Effector memory CD4-positive, alpha-beta T cell (primary cell): ENCODE data around the gene SPPL2B.
A peak's percentile ranks its signal among the peaks of the same experiment; 100 is the strongest.
"Not testable (repeated sequence)": the region's sequence is repeated elsewhere in the genome, so short reads cannot be mapped to it uniquely, and the experiment has no call there.

Experiments
- DNase-seq, 3 donors: peaks; one replicate each; pipeline ENCODE4 v3.0.0-alpha.2; 2020
- H3K27ac ChIP-seq: 2 replicates; pipeline ENCODE4 v1.7.0; 2013; ENCODE audit warnings: mild to moderate bottlenecking, low read length, moderate library complexity; ENCODE audit not compliant: insufficient read depth, poor library complexity, severe bottlenecking
- H3K27me3 ChIP-seq: replicated peaks from 2 replicates; pipeline ENCODE4 v1.7.0; 2013; ENCODE audit warnings: mild to moderate bottlenecking, low read length; ENCODE audit not compliant: insufficient read depth, control insufficient read depth, poor library complexity, severe bottlenecking
- H3K36me3 ChIP-seq: 2 replicates; pipeline ENCODE4 v1.7.0; 2013; ENCODE audit warnings: mild to moderate bottlenecking, low read length, moderate library complexity; ENCODE audit not compliant: control insufficient read depth, insufficient read depth
- H3K4me1 ChIP-seq: 2 replicates; pipeline ENCODE4 v1.7.0; 2013; ENCODE audit warnings: low read length, mild to moderate bottlenecking; ENCODE audit not compliant: control insufficient read depth, insufficient read depth, poor library complexity, severe bottlenecking
- H3K4me3 ChIP-seq: 2 replicates; pipeline ENCODE4 v1.7.0; 2013; ENCODE audit warnings: low read length, low read depth, mild to moderate bottlenecking; ENCODE audit not compliant: insufficient read depth, poor library complexity, severe bottlenecking
- H3K9me3 ChIP-seq: 2 replicates; pipeline ENCODE4 v1.7.0; 2013; ENCODE audit warnings: mild to moderate bottlenecking, low read length, moderate library complexity; ENCODE audit not compliant: control insufficient read depth
- total RNA-seq, 3 donors: gene quantifications; one replicate each; lab custom pipeline; 2026; lab: John Stamatoyannopoulos, UW

SPPL2B gene
- total RNA-seq: 37.9 to 55.6 (median 42.9) reads per million in 3 donors

- Histone ChIP-seq H3K9me3 (no peaks in the 10 kb centered on the region), H3K36me3 (peaks cover 15% of the 10 kb centered on the region), H3K27me3 (no peaks in the 10 kb centered on the region), H3K4me3 (peak within 1 kb of the TSS; percentile 92), H3K27ac (peak within 1 kb of the TSS; percentile 74), H3K4me1 (peaks cover 29% of the 10 kb centered on the region)
- peak; percentile 86 to 90 (median 89) for DNase-seq
These were observed at the start of gene SPPL2B, which contains the start of gene LSM7 for GRCh38 chr19:2328401-2329148. SPPL2B (plus strand) TSS chr19:2328684; CDS start chr19:2328710, 26 bp downstream. LSM7 (minus strand) TSS chr19:2328586; CDS start chr19:2328566, 20 bp downstream.

- no peak overlapping the region for H3K4me3 ChIP-seq
These were observed 47.7 kb upstream of the SPPL2B start for GRCh38 chr19:2280633-2281264.

GRCh38 chr19:2281265-2282061, 47.0 kb upstream of the SPPL2B start:
- DNase-seq, H3K27me3 ChIP-seq, H3K27ac ChIP-seq, H3K36me3 ChIP-seq, H3K9me3 ChIP-seq, H3K4me1 ChIP-seq: not testable (repeated sequence)
- H3K4me3 ChIP-seq: peak overlapping the region; percentile 15

More at GRCh38 chr19:2280633-2281264, 47.7 kb upstream of the SPPL2B start:
- Histone ChIP-seq H3K36me3 (peaks cover 4% of the 10 kb centered on the region), H3K27ac (no peak overlapping the region), H3K27me3 (no peaks in the 10 kb centered on the region), H3K9me3 (no peaks in the 10 kb centered on the region), H3K4me1 (peaks cover 8% of the 10 kb centered on the region)
- no peak for DNase-seq

GRCh38 chr19:2282062-2282861, 46.2 kb upstream of the SPPL2B start, which contains the start of gene PEAK3:
PEAK3 (minus strand) TSS chr19:2282175; CDS start chr19:2280931, 1,244 bp downstream.
- Histone ChIP-seq H3K36me3 (no peaks in the 10 kb centered on the region), H3K27me3 (no peaks in the 10 kb centered on the region), H3K9me3 (no peaks in the 10 kb centered on the region), H3K4me1 (peaks cover 8% of the 10 kb centered on the region), H3K27ac (no peak within 1 kb of the TSS), H3K4me3 (peak within 1 kb of the TSS; percentile 15)
- no peak for DNase-seq

GRCh38 chr19:2282862-2283237, 45.6 kb upstream of the SPPL2B start:
- peaks cover 8% of the 10 kb centered on the region for H3K4me1 ChIP-seq

GRCh38 chr19:2283835-2284507, 44.5 kb upstream of the SPPL2B start:
- no peak for DNase-seq
- no peak overlapping the region for H3K4me3 ChIP-seq
- H3K27me3 ChIP-seq: no peaks in the 10 kb centered on the region
- no peaks in the 10 kb centered on the region for H3K9me3 ChIP-seq
- peaks cover 12% of the 10 kb centered on the region for H3K4me1 ChIP-seq
- H3K36me3 ChIP-seq: no peaks in the 10 kb centered on the region
- H3K27ac ChIP-seq: no peak overlapping the region

More at GRCh38 chr19:2282862-2283237, 45.6 kb upstream of the SPPL2B start:
- Histone ChIP-seq H3K36me3 (no peaks in the 10 kb centered on the region), H3K4me3 (no peak overlapping the region), H3K27me3 (no peaks in the 10 kb centered on the region), H3K27ac (no peak overlapping the region), H3K9me3 (no peaks in the 10 kb centered on the region)
- no peak for DNase-seq

- no peak overlapping the region for H3K4me3 ChIP-seq
- H3K4me1 ChIP-seq: peaks cover 27% of the 10 kb centered on the region
- H3K27ac ChIP-seq: no peak overlapping the region
These were observed 41.9 kb upstream of the SPPL2B start for GRCh38 chr19:2286402-2287140.

GRCh38 chr19:2287585-2288337, 40.7 kb upstream of the SPPL2B start:
- H3K4me3 ChIP-seq: no peak overlapping the region
- H3K36me3 ChIP-seq: no peaks in the 10 kb centered on the region
- H3K4me1 ChIP-seq: peaks cover 20% of the 10 kb centered on the region
- no peak overlapping the region for H3K27ac ChIP-seq
- no peaks in the 10 kb centered on the region for H3K27me3 ChIP-seq
- DNase-seq: no peak
- H3K9me3 ChIP-seq: no peaks in the 10 kb centered on the region

More at GRCh38 chr19:2286402-2287140, 41.9 kb upstream of the SPPL2B start:
- no peak for DNase-seq
- Histone ChIP-seq H3K27me3 (no peaks in the 10 kb centered on the region), H3K9me3 (no peaks in the 10 kb centered on the region), H3K36me3 (no peaks in the 10 kb centered on the region)
